NCI-H2029 (cell line): Measurements from ENCODE around the gene TAF7L.
"Not testable (repeated sequence)": the region's sequence is repeated elsewhere in the genome, so short reads cannot be mapped to it uniquely, and the experiment has no call there.

Experiments used
- DNase-seq: peaks from one replicate; lab custom pipeline; 2025; lab: John Stamatoyannopoulos, UW

TAF7L gene

GRCh38 chrX:101290957-101291603 lies at the start of gene TAF7L:
TSS of gene TAF7L (minus strand) at chrX:101291334. CDS start at chrX:101287543, 3,791 bp downstream.
- DNase-seq, result no peak

GRCh38 chrX:101337776-101338271 lies 46.7 kb upstream of the TAF7L start:
- no peak for DNase-seq

- DNase-seq, result not testable (repeated sequence)
These were observed 43.2 kb upstream of the TAF7L start for GRCh38 chrX:101334310-101334709.

GRCh38 chrX:101326600-101326999 lies 35.5 kb upstream of the TAF7L start:
- not testable (repeated sequence) for DNase-seq

GRCh38 chrX:101303790-101304189 lies 12.7 kb upstream of the TAF7L start:
- no peak for DNase-seq

GRCh38 chrX:101295603-101296002 lies 4.5 kb upstream of the TAF7L start:
- DNase-seq, result not testable (repeated sequence)

GRCh38 chrX:101287402-101287801 lies 3.7 kb downstream of the TAF7L start:
- peak; percentile 3 for DNase-seq

- no peak for DNase-seq
These were observed 14.9 kb downstream of the TAF7L start for GRCh38 chrX:101276238-101276637.

- no peak for DNase-seq
These were observed 16.9 kb downstream of the TAF7L start for GRCh38 chrX:101274198-101274597.

GRCh38 chrX:101265869-101266428 lies 25.2 kb downstream of the TAF7L start:
- no peak for DNase-seq

- no peak for DNase-seq
These were observed 27.4 kb downstream of the TAF7L start for GRCh38 chrX:101263766-101264165.

GRCh38 chrX:101262590-101262989 lies 28.5 kb downstream of the TAF7L start:
- DNase-seq, result no peak

GRCh38 chrX:101260435-101260834 lies 30.7 kb downstream of the TAF7L start:
- DNase-seq, result no peak

GRCh38 chrX:101258259-101258581 lies 32.9 kb downstream of the TAF7L start:
- DNase-seq, result no peak

GRCh38 chrX:101257448-101258258 lies 33.5 kb downstream of the TAF7L start:
- DNase-seq, result no peak

- no peak for DNase-seq
These were observed 38.5 kb downstream of the TAF7L start for GRCh38 chrX:101252634-101253033.

- DNase-seq, result no peak
These were observed 49.6 kb downstream of the TAF7L start for GRCh38 chrX:101241531-101241930.

GRCh38 chrX:101237041-101237440 lies 54.1 kb downstream of the TAF7L start:
- no peak for DNase-seq

- DNase-seq, result no peak
These were observed 58.8 kb downstream of the TAF7L start for GRCh38 chrX:101232316-101232715.

GRCh38 chrX:101231080-101231479 lies 60.1 kb downstream of the TAF7L start:
- no peak for DNase-seq

- DNase-seq, result no peak
These were observed 60.5 kb downstream of the TAF7L start for GRCh38 chrX:101230636-101231035.

GRCh38 chrX:101229170-101229569 lies 62.0 kb downstream of the TAF7L start:
- DNase-seq, result no peak

- no peak for DNase-seq
These were observed 67.9 kb downstream of the TAF7L start for GRCh38 chrX:101223226-101223625.
